Liver (tissue), 3 donors: Measurements from ENCODE around the gene ZER1.

Experiments used
- CTCF ChIP-seq: fragments of 150-350 bp; IDR thresholded peaks from 2 replicates; pipeline ENCODE4 v1.5.1; 2017; ENCODE audit warnings: improper control_type of control experiment, low read depth, low read length; ENCODE audit not compliant: missing input control
- FOXA1 ChIP-seq: IDR thresholded peaks from 2 replicates; pipeline ENCODE4 v1.6.1; 2016; ENCODE audit warnings: antibody characterized with exemption
- FOXA2 ChIP-seq: IDR thresholded peaks from 2 replicates; pipeline ENCODE4 v1.6.1; 2016; ENCODE audit warnings: antibody characterized with exemption
- HNF4A ChIP-seq, 2 donors: conservative IDR thresholded peaks; 2 replicates each; pipeline ENCODE4 v1.6.1; 2016; ENCODE audit warnings: antibody characterized with exemption in 2 of 2, mild to moderate bottlenecking in 2 of 2
- MAX ChIP-seq: IDR thresholded peaks from 2 replicates; pipeline ENCODE4 v1.6.1; 2016; ENCODE audit warnings: antibody characterized with exemption
- REST ChIP-seq: IDR thresholded peaks from 2 replicates; pipeline ENCODE4 v1.6.1; 2016; ENCODE audit warnings: antibody characterized with exemption, mild to moderate bottlenecking
- TAF1 ChIP-seq: conservative IDR thresholded peaks from 2 replicates; pipeline ENCODE4 v1.6.1; 2016; ENCODE audit warnings: antibody characterized with exemption, mild to moderate bottlenecking
- YY1 ChIP-seq: IDR thresholded peaks from 2 replicates; pipeline ENCODE4 v1.6.1; 2016; ENCODE audit warnings: antibody characterized with exemption, mild to moderate bottlenecking
- TF ChIP-seq, protein P1 (sequence below): IDR thresholded peaks from 2 replicates; pipeline ENCODE4 v1.6.1; 2016; ENCODE audit warnings: antibody characterized with exemption
- donor health status: healthy.
- donor health status: healthy.

- no peak for TF ChIP-seq CTCF
- no peak for TF ChIP-seq FOXA1
- no peak for TF ChIP-seq YY1
- TF ChIP-seq FOXA2 = no peak
- TF ChIP-seq TAF1 = no peak
- TF ChIP-seq, protein P1, sequence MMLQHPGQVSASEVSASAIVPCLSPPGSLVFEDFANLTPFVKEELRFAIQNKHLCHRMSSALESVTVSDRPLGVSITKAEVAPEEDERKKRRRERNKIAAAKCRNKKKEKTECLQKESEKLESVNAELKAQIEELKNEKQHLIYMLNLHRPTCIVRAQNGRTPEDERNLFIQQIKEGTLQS = no peak
- TF ChIP-seq REST = no peak
- no peak for TF ChIP-seq MAX
- no peak for TF ChIP-seq HNF4A (conservative IDR thresholded peaks at IDR 0.05)
Measured at GRCh38 chr9:128716581-128717254, 55.0 kb downstream of the ZER1 start.
